Measurements from ENCODE around the gene PAX5.

- no peak for TF ChIP-seq CTCF (IDR thresholded peaks at IDR 0.05)
- TF ChIP-seq ZFX (IDR thresholded peaks at IDR 0.05; ENCODE audit: borderline replicate concordance), result no peak
Measured at GRCh38 chr9:37079370-37080164, 45.5 kb upstream of the PAX5 start.
